K562 (cell line): ENCODE data around the gene KMT2C. TPM values are rescaled to one million over a fixed set of nuclear protein-coding genes. Genes with fewer than 3 reads are reported as not detected.

Source experiments
- ATF2 ChIP-seq: sonication (generic); formaldehyde crosslinking; IDR thresholded peaks from 2 replicates; pipeline ENCODE4 v1.8.1; 2022; ENCODE audit warnings: missing genetic modification reagents
- DDX20 ChIP-seq: fragments of 450-650 bp; IDR thresholded peaks from 2 replicates; pipeline ENCODE4 v1.6.1; 2016; ENCODE audit warnings: missing genetic modification characterization, low read depth, mild to moderate bottlenecking, missing compliant biosample characterization, moderate library complexity
- DMBX1 ChIP-seq: fragments of 250-450 bp; sonication (Bioruptor Pico); IDR thresholded peaks from 2 replicates; pipeline ENCODE4 v1.8.0; 2022; ENCODE audit warnings: inconsistent platforms, mild to moderate bottlenecking, moderate library complexity, borderline replicate concordance
- HNRNPUL1 ChIP-seq: fragments of 200-400 bp; formaldehyde crosslinking; IDR thresholded peaks from 2 replicates; pipeline ENCODE4 v1.6.1; 2017; ENCODE audit warnings: low read length
- KDM1A ChIP-seq, 2 experiments: fragments of 450-650 bp; IDR thresholded peaks; 2 replicates each; pipeline ENCODE4 v1.6.1; 2016; ENCODE audit warnings: mild to moderate bottlenecking in 2 of 2
- MBD2 ChIP-seq: sonication (generic); IDR thresholded peaks from 2 replicates; pipeline ENCODE4 v1.6.1; 2016; ENCODE audit warnings: low read depth, borderline replicate concordance
- MTA3 ChIP-seq: fragments of 450-650 bp; formaldehyde crosslinking; IDR thresholded peaks from 2 replicates; pipeline ENCODE4 v1.6.1; 2017; ENCODE audit warnings: mild to moderate bottlenecking, borderline replicate concordance
- NCOA2 ChIP-seq, 2 experiments: fragments of 450-650 bp; IDR thresholded peaks; 2 replicates each; pipeline ENCODE4 v1.6.1; 2018; ENCODE audit warnings: mild to moderate bottlenecking in 2 of 2, moderate library complexity in 1 of 2; ENCODE audit not compliant: partially characterized antibody in 2 of 2
- RREB1 ChIP-seq: fragments of 250-450 bp; sonication (Bioruptor Pico); IDR thresholded peaks from 2 replicates; pipeline ENCODE4 v1.4.0; 2020
- SMAD1 ChIP-seq: fragments of 150-350 bp; IDR thresholded peaks from 2 replicates; pipeline ENCODE4 v1.6.1; 2014; ENCODE audit warnings: low read length, low read depth; ENCODE audit not compliant: partially characterized antibody
- TARDBP ChIP-seq: fragments of 450-650 bp; IDR thresholded peaks from 2 replicates; pipeline ENCODE4 v1.6.1; 2016
- USF1 ChIP-seq: sonication (generic); formaldehyde crosslinking; IDR thresholded peaks from 2 replicates; pipeline ENCODE4 v1.9.0; 2022; ENCODE audit warnings: mild to moderate bottlenecking, missing genetic modification reagents
- XRCC4 ChIP-seq: IDR thresholded peaks from one replicate; pipeline ENCODE4 v1.6.1; 2011; ENCODE audit not compliant: insufficient read depth, insufficient read length; ENCODE audit errors: extremely low read depth
- ZBTB2 ChIP-seq: fragments of 450-650 bp; IDR thresholded peaks from 2 replicates; pipeline ENCODE4 v1.6.1; 2016; ENCODE audit warnings: antibody characterized with exemption
- ZNF395 ChIP-seq: fragments of 200-800 bp; sonication (Bioruptor generic); IDR thresholded peaks from 2 replicates; pipeline ENCODE4 v1.6.1; 2017; ENCODE audit warnings: missing genetic modification characterization, missing compliant biosample characterization
- ZNF586 ChIP-seq: fragments of 450-650 bp; formaldehyde crosslinking; conservative IDR thresholded peaks from 2 replicates; pipeline ENCODE4 v1.4.0; 2020; ENCODE audit warnings: mild to moderate bottlenecking, moderate library complexity
- polyA plus RNA-seq, 8 experiments: library from polyadenylated mRNA; depleted of rRNA in 4 of 8; stranded (reverse) in 5 of 8; unstranded in 3 of 8; fragments of >200 nt; fragmentation: Nextera tagmentation in 2 of 8; fragmentation: Illumina TruSeq in 1 of 8; extraction: Ambion mirVana in 2 of 8; extraction: Trizol in 1 of 8; gene quantifications; 2 replicates each; pipeline versions ENCODE4 v1.2.1 to v1.2.3, GENCODE V29; 2011 to 2014; ENCODE audit warnings: inconsistent platforms in 1 of 8, missing spikeins in 1 of 8
- total RNA-seq, 7 experiments: library from RNA; depleted of rRNA in 6 of 7; stranded (reverse); fragments of >200 nt in 6 of 7; fragmentation: Illumina TruSeq in 2 of 7; extraction: Trizol in 2 of 7; gene quantifications; 2 replicates each; pipeline versions ENCODE4 v1.2.1 to v1.2.3, GENCODE V29; 2011 to 2021; ENCODE audit warnings: low replicate concordance in 1 of 7

The KMT2C gene
- total and polyA plus RNA-seq, 9 of the 15 experiments (the other 6 are each of a cell fraction or from before 2014, with no cell fraction given) = 4.9 to 67.8 (median 27.1) TPM

- peak; percentile 20; the same call in 1 of the 2 replicates for TF ChIP-seq DMBX1 (CRISPR knock-in tag)
- TF ChIP-seq NCOA2 (IDR thresholded peaks at IDR 0.05; ENCODE audit: partially characterized antibody in 2 of 2) = no peak
- no peak for TF ChIP-seq USF1 (CRISPR knock-in tag)
- TF ChIP-seq SMAD1 = peak; percentile 73
- no peak for TF ChIP-seq XRCC4
- no peak for TF ChIP-seq ZBTB2
- TF ChIP-seq TARDBP = no peak; the same call in 1 of the 2 replicates
- TF ChIP-seq KDM1A (IDR thresholded peaks at IDR 0.05) = peak in 1 of 2 experiments; percentile 73; a peak in 1 of 4 replicates
- no peak for TF ChIP-seq DDX20 (tag)
- peak; percentile 85 for TF ChIP-seq ZNF395 (CRISPR knock-in tag)
- peak; percentile 58; the same call in 1 of the 2 replicates for TF ChIP-seq ATF2 (CRISPR knock-in tag)
- TF ChIP-seq RREB1 (CRISPR knock-in tag) = 0 out of 2 replicates have a peak, but pooled peaks have one; percentile 38
- no peak for TF ChIP-seq HNRNPUL1
- TF ChIP-seq MBD2 = peak; percentile 42; the same call in 1 of the 2 replicates
- TF ChIP-seq ZNF586 (CRISPR knock-in tag) = no peak
- TF ChIP-seq MTA3 = peak; percentile 52
These were observed 518 bp upstream of the KMT2C start (continued) for GRCh38 chr7:152436111-152436930.
